GM12801 (cell line): Measurements from ENCODE around the gene ADRA2B.

Experiments used
- TF ChIP-seq, protein P1 (sequence below): IDR thresholded peaks from one replicate; pipeline ENCODE4 v1.5.1; 2011; ENCODE audit warnings: control low read depth; ENCODE audit not compliant: insufficient read length; ENCODE audit errors: extremely low read depth

ADRA2B gene

DNA sequence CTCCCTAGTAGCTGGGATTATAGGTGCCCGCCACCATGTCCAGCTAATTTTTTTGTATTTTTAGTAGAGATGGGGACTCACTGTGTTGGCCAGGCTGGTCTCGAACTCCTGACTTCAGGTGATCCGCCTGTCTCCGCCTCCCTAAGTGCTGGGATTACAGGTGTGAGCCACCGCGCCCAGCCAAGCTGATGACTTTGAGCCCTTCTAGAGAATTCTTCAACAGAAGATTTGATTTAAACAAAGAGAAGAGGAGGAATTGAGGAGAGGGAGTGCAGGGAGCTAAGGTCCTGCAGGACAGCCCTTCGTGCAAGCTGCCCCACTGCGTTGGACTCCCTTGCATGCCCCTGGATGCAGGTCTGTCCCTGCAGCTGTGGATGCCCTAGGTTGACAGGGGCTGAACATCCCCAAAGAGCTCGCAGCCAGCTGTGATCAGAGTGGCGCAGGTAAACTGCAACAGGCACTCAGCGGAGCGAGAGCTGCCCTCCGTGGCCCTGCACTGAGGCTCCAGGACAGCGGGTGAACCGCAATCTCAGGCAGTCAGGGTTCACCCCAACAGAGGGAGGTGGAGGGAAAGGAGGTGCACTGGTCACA lies 13.7 kb downstream of the ADRA2B start:
- TF ChIP-seq, protein P1, sequence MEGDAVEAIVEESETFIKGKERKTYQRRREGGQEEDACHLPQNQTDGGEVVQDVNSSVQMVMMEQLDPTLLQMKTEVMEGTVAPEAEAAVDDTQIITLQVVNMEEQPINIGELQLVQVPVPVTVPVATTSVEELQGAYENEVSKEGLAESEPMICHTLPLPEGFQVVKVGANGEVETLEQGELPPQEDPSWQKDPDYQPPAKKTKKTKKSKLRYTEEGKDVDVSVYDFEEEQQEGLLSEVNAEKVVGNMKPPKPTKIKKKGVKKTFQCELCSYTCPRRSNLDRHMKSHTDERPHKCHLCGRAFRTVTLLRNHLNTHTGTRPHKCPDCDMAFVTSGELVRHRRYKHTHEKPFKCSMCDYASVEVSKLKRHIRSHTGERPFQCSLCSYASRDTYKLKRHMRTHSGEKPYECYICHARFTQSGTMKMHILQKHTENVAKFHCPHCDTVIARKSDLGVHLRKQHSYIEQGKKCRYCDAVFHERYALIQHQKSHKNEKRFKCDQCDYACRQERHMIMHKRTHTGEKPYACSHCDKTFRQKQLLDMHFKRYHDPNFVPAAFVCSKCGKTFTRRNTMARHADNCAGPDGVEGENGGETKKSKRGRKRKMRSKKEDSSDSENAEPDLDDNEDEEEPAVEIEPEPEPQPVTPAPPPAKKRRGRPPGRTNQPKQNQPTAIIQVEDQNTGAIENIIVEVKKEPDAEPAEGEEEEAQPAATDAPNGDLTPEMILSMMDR, result no peak

DNA sequence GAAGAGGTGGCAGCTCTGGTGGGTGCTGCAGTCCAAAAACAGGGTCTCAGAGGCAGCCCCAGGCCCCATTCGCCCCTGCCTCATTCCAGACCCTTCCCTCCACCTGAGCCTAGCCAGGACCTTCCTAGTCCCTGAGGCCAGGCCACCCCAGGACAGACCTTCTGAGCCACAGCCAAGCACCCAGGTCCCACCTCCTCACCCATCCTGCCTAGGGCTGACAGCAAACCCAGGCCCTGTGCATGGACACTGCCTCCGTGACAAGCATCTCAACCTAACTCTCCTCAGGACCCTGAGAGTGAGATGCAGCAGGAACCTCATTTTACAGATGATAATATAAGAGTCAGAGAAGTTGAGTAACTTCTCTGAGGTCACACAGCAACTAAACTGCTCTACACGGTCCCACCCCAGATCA lies 15.5 kb downstream of the ADRA2B start:
- TF ChIP-seq, protein P1, result no peak

DNA sequence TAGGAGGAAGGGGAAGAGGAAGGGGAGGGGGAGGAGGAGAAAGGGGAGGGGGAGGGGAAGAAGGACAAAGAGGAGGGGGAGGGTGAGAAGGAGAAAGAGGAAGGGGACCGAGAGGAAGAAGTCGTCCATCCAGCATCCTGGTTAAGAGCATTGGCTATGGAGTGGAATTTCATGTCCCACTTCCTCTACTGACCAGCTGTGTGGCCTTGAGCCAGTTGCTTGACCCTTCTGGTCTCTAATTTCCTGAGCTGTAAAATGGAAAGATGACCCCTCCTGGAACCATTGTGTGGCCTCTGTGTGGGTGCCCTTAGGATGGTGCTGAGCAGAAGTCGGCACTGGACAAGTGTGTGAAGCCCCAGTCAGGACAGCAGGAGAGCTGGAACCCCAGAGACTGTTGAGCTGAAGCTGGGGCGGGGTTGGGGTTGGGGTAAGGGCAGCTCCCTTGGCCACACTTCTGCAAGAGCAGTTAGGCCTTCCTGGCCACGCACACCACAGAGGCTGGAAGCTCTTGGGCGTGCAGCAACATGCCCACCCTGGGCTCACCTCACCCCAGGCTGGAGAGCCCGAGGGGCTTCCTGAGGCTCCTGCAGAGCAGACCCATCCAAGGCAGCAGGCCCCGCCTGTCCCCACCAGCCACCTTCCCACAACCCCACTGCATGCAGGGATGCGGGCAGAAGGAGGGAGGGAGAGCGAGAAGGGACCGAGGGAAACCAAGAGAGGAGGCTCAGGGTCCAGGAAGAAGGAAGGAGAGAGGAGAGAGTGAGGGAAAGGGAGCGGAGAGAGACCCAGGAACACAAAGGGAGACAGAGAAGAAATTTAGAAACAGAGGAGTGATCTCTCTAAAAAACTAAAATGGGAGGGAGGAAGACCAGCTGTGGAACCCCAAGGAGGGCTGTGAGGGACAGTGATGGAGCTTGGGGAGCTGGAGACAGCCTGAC lies 16.2 kb downstream of the ADRA2B start:
- TF ChIP-seq, protein P1, result no peak

DNA sequence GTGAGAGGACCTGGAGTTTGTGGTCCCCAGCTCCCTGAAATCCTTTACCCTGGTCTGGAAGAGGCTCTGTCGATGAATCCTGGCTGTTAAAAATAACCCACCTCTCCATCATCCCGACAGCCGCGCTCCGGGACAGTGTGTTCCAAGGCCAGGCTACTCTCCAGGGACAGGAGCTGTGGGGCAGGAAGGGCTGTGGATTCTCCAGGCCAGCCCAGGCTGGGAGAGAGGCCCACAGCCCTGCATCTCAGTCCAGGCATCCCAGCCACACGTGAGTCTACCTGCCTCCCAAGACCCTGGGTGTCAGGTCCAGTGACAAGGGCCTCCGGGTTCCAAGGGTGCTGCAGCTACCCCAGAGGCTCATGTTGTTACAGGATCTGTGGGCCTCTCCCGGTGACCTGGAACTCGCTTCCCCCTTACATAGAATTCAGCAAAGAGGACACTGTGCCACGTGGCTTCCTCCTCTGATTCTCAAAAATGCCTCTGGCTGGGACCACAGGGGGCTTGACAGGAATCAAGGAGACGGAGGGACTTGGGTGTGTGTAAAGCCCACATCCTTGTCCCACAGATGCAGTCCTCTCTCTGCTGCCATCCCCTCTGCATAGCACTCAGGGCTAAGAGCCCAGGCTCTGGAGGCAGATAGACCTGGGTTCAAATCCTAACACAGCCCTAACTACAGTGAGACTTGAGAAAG lies 17.3 kb downstream of the ADRA2B start:
- TF ChIP-seq, protein P1, result no peak

DNA sequence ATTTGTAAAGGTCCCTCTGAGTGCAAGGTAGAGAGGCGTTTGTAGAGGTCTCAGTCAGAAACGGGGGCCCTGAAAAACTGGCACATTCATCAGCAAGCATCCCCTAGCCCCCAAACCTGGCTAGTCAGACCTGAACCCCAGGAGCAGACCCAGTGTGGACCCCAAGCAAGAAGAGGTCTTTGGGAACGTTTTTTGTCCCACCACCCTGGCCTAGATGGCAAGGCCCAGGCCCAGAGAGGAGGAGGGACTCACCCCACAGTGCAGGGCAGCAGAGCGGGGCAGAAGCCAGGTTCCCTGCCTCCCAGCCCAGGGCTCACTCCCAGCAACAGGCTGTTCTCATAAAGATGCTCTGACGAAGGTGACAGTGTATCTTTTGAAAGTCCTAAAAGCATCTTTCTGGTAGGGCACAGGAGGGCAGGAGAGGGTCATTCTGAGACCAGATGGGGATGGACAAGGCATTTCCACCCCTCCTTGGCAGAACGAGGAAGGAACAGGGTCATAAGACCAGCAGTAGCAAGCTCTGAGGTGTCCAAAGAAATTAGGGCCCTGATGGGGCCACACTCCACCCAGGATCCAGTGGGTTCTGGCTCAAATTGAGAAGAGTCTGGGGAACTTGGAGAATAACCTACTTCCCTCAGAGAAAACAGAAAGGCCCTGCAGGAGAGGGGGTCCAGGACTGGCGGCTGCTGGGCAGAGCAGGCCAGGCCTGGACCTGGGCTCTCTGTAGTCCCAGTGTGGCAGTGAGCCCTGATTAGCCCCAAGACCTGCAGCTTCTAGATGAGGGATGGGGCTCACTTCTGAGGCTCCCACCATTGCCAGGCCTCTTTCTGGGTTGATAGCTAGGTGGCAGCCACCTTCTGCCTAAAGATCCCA lies 18.2 kb downstream of the ADRA2B start:
- TF ChIP-seq, protein P1, result no peak

DNA sequence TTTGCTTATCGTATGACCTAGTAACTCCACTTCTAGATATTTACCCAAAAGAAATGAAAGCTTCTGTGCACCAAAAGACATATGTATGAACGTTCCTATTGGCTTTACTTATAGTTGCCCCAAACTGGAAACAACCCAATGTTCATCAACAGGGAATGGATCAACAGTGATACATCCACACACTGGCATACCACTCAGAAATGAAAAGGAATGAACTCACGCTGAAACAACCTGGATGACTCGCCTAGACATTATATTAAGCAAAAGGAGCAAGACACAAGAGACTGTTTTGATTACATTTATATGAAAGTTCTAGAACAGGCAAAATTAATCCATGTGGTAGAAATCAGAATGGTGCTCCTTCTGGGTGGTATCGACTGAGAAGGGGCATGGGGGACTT lies 18.9 kb downstream of the ADRA2B start:
- TF ChIP-seq, protein P1, result no peak
